ENCODE results near the gene POLR3E.

GRCh38 chr16:22296225-22297113 lies 740 bp upstream of the POLR3E start:
- TF ChIP-seq, protein P1, sequence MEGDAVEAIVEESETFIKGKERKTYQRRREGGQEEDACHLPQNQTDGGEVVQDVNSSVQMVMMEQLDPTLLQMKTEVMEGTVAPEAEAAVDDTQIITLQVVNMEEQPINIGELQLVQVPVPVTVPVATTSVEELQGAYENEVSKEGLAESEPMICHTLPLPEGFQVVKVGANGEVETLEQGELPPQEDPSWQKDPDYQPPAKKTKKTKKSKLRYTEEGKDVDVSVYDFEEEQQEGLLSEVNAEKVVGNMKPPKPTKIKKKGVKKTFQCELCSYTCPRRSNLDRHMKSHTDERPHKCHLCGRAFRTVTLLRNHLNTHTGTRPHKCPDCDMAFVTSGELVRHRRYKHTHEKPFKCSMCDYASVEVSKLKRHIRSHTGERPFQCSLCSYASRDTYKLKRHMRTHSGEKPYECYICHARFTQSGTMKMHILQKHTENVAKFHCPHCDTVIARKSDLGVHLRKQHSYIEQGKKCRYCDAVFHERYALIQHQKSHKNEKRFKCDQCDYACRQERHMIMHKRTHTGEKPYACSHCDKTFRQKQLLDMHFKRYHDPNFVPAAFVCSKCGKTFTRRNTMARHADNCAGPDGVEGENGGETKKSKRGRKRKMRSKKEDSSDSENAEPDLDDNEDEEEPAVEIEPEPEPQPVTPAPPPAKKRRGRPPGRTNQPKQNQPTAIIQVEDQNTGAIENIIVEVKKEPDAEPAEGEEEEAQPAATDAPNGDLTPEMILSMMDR (IDR thresholded peaks at IDR 0.05; ENCODE audit: poor library complexity), result no peak
- no peak for TF ChIP-seq EZH2phosphoT487 (IDR thresholded peaks at IDR 0.05; ENCODE audit: low read depth, severe bottlenecking, unreplicated experiment)
- no peak for TF ChIP-seq EZH2 (IDR thresholded peaks at IDR 0.05; ENCODE audit: borderline replicate concordance)
